ENCODE results near the gene PIKFYVE. TPM values are rescaled to one million over a fixed set of nuclear protein-coding genes. Genes with fewer than 3 reads are reported as not detected.

The PIKFYVE gene
- total RNA-seq, 2 experiments from 2014 or later: 38.7 to 39.8 TPM

DNA sequence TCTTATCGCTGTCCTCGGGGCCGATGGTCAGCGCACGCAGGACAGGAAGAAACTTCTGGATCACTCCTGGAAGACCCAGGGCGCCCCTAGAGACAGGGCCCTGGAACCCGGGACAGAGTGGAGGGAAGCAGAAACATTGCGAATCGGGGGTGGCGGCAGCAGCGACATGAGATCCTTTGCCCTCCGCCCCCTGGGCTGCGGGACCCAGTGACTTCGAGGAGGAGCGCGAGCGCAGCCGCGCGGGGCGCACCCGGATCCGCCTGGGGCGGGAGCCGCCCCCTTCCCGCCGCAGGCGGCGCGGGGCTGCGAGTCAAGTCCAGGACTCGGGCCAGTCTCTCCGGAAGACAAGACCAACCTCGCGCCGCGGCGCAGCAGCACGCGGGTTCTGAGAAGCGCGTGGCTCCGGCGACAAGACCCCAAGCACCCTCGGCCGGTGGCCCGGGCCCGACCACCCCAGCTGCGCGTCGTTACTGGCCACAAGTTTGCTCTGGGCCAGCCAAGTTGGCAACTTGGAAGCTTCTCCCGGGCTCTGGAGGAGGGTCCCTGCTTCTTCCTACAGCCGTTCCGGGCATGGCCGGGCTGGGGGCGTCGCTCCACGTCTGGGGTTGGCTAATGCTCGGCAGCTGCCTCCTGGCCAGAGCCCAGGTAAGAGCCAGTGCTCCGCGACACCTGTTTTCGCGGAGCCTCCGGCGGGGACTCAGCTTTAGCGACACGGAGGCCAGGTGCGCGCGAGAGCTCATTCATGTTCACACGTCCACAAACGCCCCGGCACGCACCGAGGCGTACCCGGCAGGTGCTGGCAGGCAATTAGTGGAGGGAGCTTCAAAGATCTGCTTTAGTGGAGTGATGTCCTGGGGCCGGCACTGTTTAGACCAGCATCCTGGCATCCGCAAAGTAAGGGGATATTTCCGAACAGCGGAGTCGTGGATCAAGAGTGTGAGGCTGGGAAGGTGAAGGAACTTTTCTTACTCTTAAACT lies 140.7 kb downstream of the PIKFYVE start, which contains the start of gene PTH2R:
Gene PTH2R, plus strand, starts transcription at position 319 of the 978 bp plus-strand sequence. Its CDS starts 252 bp downstream, at position 571.
- H3K36me3 Mint-ChIP-seq: no peaks in the 10 kb centered on the region
- ATAC-seq (ENCODE audit: low read depth) (peak; percentile 52), DNase-seq (peak; percentile 33)
- peak within 1 kb of the TSS; percentile 29 for H3K4me3 Mint-ChIP-seq
- no peak within 1 kb of the TSS for H3K27ac Mint-ChIP-seq
- POLR2A ChIA-PET: no interaction called here
- peaks cover 3% of the 10 kb centered on the region for H3K4me1 Mint-ChIP-seq
- H3K27me3 Mint-ChIP-seq: peaks cover 45% of the 10 kb centered on the region
- H3K9me3 Mint-ChIP-seq: no peaks in the 10 kb centered on the region

DNA sequence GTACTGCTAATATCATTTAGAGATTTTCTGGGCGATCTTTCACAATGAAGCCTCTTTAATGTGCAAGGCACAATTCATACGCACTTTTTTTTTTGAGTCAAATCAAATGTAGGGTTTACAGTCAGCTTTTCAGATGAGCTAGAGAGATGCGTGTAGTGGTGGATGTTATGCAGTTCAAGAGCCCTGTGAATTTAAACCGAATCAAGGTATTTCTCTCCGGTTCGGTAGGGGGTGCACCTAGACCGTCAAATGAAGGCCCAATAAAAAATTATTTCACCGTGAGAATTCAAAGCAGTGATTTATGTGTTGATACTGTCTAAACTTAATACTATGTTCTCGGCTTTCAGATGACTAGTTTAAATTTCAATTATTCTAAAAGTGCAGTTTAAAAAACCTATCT lies 141.6 kb downstream of the PIKFYVE start:
- Mint-ChIP-seq H3K27me3 (peaks cover 45% of the 10 kb centered on the region), H3K36me3 (no peaks in the 10 kb centered on the region), H3K9me3 (no peaks in the 10 kb centered on the region), H3K4me3 (no peak overlapping the region), H3K27ac (no peak overlapping the region), H3K4me1 (peaks cover 3% of the 10 kb centered on the region)
- ATAC-seq (ENCODE audit: low read depth) (no peak), DNase-seq (no peak)
- POLR2A ChIA-PET: no interaction called here

Other genes starting within 250 kb of the PIKFYVE start
- 1 to 10 TPM; 8.7 to 9.5 TPM for gene PLEKHM3, start 240.7 kb upstream of the PIKFYVE start, total RNA-seq
- gene CRYGD, start 141.7 kb upstream of the PIKFYVE start, total RNA-seq: not detected
- gene CRYGC, start 136.4 kb upstream of the PIKFYVE start, total RNA-seq: not detected
- gene CRYGB, start 120.1 kb upstream of the PIKFYVE start, total RNA-seq: not detected
- gene CRYGA, start 102.7 kb upstream of the PIKFYVE start, total RNA-seq: not detected
- not detected for gene C2orf80, start 76.2 kb upstream of the PIKFYVE start, total RNA-seq
- gene IDH1, start 11.2 kb upstream of the PIKFYVE start, total RNA-seq: 10 to 100 TPM; 29.5 to 30.0 TPM
- under 1 TPM; 0.11 to 0.22 TPM for gene PTH2R, start 140.5 kb downstream of the PIKFYVE start, total RNA-seq